NCI-H526 treated with DMSO at 0.1 percent for 48 hours (cell line): Measurements from ENCODE around the gene MAPK8IP1.

Experiments used
- DNase-seq: peaks from one replicate; lab custom pipeline; 2025; lab: John Stamatoyannopoulos, UW

The MAPK8IP1 gene

GRCh38 chr11:45909594-45910475 lies 24.4 kb downstream of the MAPK8IP1 start:
- DNase-seq = no peak

DNA sequence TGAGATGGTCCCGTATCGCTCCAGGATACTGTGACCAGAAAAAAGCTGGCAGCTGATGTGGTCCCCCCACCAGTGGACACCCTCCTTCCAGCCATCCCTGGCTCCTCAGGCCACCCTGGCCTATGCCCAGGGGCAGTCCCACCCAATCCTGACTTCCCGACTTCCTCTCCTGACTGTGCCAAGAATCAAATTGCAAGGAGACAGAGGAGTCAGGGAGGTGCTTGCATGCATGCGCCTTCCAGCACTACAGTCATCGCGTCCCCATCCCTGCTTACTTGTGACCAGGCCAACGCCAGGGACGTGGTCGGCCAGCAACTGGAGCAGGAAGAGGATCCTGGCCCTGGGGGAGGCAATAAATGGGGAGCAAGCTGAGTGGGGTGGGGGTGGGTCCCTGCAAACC lies 25.2 kb downstream of the MAPK8IP1 start:
- DNase-seq = no peak

- no peak for DNase-seq
Observed at GRCh38 chr11:45913514-45913913, 28.1 kb downstream of the MAPK8IP1 start.

GRCh38 chr11:45913942-45914635 lies 28.6 kb downstream of the MAPK8IP1 start:
- DNase-seq = no peak

GRCh38 chr11:45915446-45915845 lies 30.0 kb downstream of the MAPK8IP1 start:
- DNase-seq = no peak

GRCh38 chr11:45917286-45917622 lies 31.8 kb downstream of the MAPK8IP1 start:
- no peak for DNase-seq

- peak; percentile 96 for DNase-seq
Observed at GRCh38 chr11:45917623-45918330, 32.3 kb downstream of the MAPK8IP1 start, which contains the start of gene PEX16. Gene PEX16, minus strand, starts transcription at chr11:45917877. Its CDS starts 66 bp downstream, at chr11:45917811.

DNA sequence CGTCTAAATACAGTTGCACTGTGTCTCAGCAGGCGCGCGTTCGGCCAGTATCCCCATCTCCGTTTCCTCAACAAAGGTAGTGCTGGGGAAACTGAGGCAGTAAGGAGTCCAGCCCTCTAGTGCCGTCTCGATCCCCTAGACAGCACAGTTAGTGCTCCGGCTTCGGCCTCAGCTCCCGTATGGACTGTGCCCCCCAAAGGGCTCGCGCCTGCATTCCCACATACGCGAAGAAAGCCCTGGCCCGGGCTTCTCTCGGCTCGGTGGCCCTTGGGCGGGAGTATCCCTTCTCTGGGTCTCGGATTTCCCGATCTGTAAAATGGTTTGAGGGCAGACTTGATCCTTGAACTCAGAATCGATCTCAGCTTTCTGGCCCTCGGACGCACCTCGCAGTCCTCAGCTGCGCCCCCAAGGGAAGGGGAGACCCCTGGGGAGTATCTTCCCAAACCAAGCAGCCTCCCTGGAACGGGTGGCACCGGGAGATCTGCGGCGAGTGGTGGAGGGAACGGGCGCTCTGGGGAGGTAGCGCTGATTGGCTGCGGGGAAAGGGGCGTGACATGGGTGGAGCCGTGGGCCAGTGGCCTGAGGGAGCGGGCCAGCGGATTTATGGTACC lies 33.0 kb downstream of the MAPK8IP1 start:
- peak; percentile 72 for DNase-seq

GRCh38 chr11:45918962-45919675 lies 33.7 kb downstream of the MAPK8IP1 start:
- no peak for DNase-seq

DNA sequence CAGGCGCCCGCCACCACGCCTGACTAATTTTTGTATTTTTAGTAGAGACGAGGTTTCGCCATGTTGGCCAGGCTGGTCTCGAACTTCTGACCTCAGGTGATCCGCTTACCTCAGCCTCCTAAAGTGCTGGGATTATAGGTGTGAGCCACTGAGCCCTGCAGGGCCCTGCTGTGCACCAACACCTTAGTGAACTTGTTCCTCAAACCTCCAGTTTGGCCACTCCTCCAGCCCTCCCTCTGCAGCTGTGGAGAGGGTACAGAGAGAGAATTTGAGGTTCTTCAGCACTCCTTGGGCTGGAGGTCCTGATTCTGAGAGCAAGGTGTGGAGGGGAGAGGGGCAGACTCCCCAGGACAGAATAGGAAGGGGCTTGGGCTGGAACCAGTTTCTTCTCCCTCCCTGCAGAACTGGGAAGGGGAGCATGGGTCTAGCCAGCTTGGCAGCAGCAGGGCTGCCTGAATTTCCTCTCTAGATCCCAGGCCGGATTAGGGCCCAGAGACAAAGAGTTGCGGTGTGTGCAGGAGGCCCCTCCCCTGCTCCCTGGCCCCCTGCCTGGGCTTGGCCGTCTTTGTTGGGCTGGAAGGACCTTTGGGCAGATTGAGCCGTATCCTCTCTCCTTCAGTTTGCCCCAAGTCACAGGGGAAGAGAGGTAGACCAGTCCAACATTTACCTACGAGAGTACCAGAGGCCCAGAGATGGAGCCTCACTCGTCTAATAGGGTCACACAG lies 34.5 kb downstream of the MAPK8IP1 start:
- no peak for DNase-seq

GRCh38 chr11:45920531-45921477 lies 35.4 kb downstream of the MAPK8IP1 start:
- no peak for DNase-seq

GRCh38 chr11:45921561-45922424 lies 36.3 kb downstream of the MAPK8IP1 start:
- peak; percentile 94 for DNase-seq

- peak; percentile 53 for DNase-seq
Observed at GRCh38 chr11:45922425-45923082, 37.1 kb downstream of the MAPK8IP1 start, which contains the start of gene LARGE2. Gene LARGE2, plus strand, starts transcription at chr11:45922656. Its CDS starts 227 bp downstream, at chr11:45922883.

GRCh38 chr11:45924036-45924915 lies 38.8 kb downstream of the MAPK8IP1 start:
- DNase-seq = no peak

DNA sequence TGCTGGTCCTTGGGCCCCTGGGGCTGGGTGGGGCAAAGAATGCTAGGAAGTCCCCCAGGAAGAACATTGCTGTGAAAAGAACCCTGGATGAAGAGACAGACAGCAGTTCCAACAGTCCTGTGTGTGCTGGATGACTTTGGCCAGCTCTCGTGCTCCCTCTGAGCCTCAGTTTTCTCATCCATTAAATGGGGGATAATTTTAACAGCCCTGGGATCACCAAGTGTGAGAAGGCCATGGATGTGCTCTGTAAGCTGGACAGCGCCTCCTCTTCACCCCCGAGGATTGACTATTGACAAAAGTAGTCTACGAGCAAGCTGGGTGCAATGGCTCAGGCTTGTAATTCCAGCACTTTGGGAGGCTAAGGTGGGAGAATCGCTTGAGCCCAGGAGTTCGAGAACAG lies 39.5 kb downstream of the MAPK8IP1 start:
- no peak for DNase-seq

DNA sequence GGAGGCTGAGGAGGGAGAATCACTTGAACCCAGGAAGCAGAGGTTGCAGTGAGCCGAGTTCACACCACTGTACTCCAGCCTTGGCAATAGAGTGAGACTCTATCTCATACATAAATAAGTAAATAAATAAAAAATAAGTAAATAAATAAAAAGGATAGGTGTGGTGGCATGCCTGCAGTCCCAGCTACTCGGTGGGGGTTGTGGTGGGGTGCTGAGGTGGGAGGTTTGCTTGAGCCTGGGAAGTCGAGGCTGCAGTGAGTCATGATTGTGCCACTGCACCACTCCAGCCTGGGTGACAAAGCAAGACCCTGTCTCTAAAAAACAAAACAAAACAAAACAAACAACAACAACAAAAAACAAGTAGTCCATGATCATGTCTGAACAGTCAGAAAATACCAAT lies 40.1 kb downstream of the MAPK8IP1 start:
- DNase-seq = no peak

- DNase-seq = no peak
Observed at GRCh38 chr11:45926001-45926401, 40.5 kb downstream of the MAPK8IP1 start.
